Measurements from ENCODE around the gene GRIP2.

The GRIP2 gene

DNA sequence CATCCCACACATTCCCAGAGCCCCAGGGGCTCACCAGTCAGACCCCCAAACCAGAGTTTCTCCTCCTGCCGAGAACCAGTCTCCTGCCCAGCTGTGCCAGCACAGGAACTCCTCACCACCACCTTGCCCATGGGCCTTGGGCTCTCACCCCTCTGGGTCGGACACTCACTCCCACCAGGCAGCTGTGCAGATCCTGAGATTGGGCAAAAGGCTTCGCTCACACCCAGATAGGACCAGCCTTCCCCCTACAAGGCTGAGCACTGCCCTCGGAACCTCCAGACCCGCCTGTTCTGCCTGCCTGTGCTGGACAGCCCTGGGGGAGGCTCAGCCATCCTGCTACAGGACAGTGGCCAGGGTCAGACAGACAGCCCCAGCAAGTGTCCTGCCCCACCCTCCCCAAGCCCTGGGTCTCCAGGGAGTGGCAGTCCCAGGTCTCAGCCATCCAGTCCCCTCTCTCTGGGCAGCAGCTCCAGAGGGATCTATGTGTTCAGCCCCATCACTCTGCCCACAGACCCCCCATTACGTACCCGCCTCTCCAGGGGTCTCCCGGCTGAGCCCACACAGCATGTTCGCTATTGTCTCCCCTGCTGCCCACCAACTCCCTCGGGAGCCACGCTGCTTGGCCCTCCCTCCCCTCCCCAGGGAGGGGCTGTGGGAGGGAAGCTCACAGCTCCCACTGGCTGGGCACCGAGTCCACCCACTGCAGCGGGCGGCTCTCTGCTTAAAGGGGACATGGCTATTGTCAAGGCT is at the start of gene GRIP2:
GRIP2 (minus strand) TSS at position 601 of the 750 bp plus-strand sequence; CDS start at position 567, 34 bp downstream.
- ChIA-PET POLR2A (ENCODE audit: low non-redundant PET) (no interaction called here), CTCF (no interaction called here)
- TF ChIP-seq, protein P1, sequence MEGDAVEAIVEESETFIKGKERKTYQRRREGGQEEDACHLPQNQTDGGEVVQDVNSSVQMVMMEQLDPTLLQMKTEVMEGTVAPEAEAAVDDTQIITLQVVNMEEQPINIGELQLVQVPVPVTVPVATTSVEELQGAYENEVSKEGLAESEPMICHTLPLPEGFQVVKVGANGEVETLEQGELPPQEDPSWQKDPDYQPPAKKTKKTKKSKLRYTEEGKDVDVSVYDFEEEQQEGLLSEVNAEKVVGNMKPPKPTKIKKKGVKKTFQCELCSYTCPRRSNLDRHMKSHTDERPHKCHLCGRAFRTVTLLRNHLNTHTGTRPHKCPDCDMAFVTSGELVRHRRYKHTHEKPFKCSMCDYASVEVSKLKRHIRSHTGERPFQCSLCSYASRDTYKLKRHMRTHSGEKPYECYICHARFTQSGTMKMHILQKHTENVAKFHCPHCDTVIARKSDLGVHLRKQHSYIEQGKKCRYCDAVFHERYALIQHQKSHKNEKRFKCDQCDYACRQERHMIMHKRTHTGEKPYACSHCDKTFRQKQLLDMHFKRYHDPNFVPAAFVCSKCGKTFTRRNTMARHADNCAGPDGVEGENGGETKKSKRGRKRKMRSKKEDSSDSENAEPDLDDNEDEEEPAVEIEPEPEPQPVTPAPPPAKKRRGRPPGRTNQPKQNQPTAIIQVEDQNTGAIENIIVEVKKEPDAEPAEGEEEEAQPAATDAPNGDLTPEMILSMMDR (conservative IDR thresholded peaks at IDR 0.05; ENCODE audit: low read depth): no peak
- H3K27ac ChIP-seq: no peak within 1 kb of the TSS
- no peak for DNase-seq (ENCODE audit: low spot score)

DNA sequence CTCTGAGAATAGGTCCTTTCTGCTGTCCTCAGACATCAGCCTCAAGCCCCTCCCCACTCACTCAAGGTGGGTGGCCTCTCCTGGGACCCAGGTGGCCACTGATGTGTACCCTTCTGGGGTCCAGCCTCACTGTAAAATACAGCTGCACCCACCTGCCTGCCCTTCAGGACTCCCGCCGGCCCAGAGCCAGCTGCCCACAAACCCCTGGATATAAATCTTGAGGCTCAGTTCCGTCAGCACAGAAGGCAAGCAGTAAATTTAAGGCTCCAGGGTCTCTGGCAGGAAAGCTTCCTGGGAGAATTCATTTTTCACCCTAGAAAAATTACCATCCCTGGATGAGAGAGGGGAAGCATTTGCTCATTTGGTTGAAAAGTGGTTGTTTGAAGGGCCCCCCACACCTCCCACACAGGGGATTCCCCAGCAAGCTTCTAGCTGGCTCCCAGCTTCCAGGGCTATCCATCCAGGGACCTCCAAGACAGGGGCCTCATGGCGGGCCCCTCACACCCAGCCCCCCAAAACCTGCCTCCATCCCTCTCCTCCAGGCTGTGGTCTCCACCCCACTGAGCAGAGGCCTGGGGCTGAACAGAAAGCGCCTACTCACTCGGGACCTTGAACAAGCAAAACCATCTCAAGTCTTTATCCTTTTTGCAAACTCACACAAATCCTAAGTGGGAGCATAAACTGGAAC is 48.4 kb upstream of the GRIP2 start:
- DNase-seq (ENCODE audit: low spot score): no peak
- POLR2A ChIA-PET (ENCODE audit: low non-redundant PET): no interaction called here
- TF ChIP-seq, protein P1 (conservative IDR thresholded peaks at IDR 0.05; ENCODE audit: low read depth): no peak
- CTCF ChIA-PET: no interaction called here
- H3K27ac ChIP-seq: no peak overlapping the region

DNA sequence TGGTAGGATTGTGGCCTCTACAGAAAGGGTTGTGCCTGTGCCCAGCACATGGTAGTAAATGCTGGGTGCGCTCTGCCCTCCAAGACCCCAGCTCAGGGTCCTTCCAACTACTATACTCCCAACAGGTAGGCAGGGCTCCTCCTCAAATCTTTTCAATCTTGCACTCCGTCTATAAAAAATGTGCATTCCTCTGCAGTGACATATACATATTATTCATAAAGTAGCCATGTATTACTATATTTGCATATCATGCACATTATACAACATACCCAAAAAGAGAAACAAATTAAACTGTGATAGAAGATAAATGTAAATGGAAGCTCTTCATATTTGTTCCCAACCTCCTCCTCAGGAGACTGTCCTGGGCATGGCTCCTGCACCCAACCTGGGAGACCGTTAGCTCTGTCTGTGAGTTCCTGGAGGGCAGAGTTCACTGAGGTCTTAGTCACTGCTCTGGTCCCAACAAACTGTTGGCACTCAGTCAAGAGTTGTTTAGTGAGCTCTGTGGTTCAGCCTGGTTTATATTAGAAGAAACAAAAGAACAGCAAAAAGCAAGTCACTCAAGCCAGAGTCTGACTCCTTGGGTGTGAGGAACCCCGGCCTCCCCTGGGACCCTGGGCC is 47.7 kb upstream of the GRIP2 start:
- TF ChIP-seq, protein P1 (conservative IDR thresholded peaks at IDR 0.05; ENCODE audit: low read depth): no peak
- CTCF ChIA-PET: no interaction called here
- POLR2A ChIA-PET (ENCODE audit: low non-redundant PET): no interaction called here
- no peak overlapping the region for H3K27ac ChIP-seq
- peak; percentile 64 for DNase-seq (ENCODE audit: low spot score)

DNA sequence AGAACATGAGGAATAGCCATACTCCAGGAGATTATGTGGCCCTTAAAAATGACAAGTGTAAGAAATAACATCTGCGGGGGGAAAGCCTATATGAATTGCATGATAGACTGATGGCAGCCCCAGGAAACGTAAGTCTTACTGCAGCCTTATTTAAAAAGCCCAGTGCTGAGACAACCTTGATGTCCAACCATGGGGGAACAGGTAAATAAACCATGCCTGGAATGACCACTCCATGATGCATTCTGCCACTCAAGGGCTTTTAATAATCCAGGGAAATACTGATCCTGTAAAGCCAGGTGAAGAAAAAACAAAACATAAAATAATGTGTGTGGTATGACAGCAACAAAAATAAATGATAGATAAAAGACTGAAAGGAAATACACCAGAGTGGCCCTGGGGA is 46.5 kb upstream of the GRIP2 start:
- POLR2A ChIA-PET (ENCODE audit: low non-redundant PET): no interaction called here
- CTCF ChIA-PET: no interaction called here

DNA sequence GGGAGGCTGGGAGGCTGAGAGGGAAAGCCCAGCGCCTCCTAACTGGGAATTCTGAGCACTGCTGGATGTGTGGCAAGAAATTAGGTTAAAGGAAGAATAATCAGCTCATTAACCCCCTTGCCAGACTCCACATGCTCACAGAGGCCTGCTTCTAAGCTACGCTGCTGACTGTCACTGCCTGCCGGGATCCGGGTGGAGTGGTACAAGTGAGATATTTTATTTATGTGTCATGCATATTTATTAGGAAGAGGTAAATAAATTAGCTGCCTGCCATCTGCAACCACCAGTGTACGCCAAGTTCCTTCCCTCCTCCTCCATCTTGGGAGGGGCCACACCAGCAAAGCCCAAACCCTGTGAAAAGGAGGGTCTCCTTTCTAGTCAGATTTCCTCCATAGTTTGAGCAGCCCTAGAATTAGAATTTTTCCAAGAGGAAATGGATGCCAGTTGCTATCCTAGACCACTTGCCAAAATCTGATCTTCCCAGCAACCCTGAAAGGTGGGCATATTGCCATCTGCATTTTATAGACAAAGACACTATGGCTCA is 43.5 kb upstream of the GRIP2 start:
- ChIA-PET CTCF (no interaction called here), POLR2A (ENCODE audit: low non-redundant PET) (no interaction called here)

More for the DNA sequence above, 46.5 kb upstream of the GRIP2 start:
- no peak for DNase-seq (ENCODE audit: low spot score)
- TF ChIP-seq, protein P1 (conservative IDR thresholded peaks at IDR 0.05; ENCODE audit: low read depth): no peak
- H3K27ac ChIP-seq: no peak overlapping the region

DNA sequence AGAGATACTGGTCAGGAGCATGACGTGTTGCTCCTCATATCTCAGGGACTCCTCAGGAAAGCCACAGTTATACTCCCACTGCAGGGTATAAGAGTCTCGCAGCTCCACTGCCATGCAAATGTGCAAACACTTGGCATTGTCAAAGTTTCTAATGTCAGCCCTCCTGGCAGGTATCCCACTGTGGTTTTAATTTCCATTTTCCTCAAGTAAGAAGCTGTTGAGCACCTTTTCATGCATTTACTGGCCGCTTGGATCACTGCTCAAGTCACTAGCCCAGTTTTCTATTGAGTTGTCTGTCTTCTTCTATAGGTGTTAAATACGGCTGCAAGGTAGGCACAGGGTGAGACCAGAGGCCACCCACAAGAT is 41.9 kb upstream of the GRIP2 start:
- TF ChIP-seq, protein P1 (conservative IDR thresholded peaks at IDR 0.05; ENCODE audit: low read depth): no peak
- no peak overlapping the region for H3K27ac ChIP-seq
- DNase-seq (ENCODE audit: low spot score): no peak
- CTCF ChIA-PET: no interaction called here
- POLR2A ChIA-PET (ENCODE audit: low non-redundant PET): no interaction called here

More for the DNA sequence above, 43.5 kb upstream of the GRIP2 start:
- H3K27ac ChIP-seq: no peak overlapping the region
- TF ChIP-seq, protein P1 (conservative IDR thresholded peaks at IDR 0.05; ENCODE audit: low read depth): no peak
- no peak for DNase-seq (ENCODE audit: low spot score)
